ENCODE measurements around the gene SLC16A13.

- no peak for TF ChIP-seq CTCF (IDR thresholded peaks at IDR 0.05)
- TF ChIP-seq EZH2 (IDR thresholded peaks at IDR 0.05; ENCODE audit: borderline replicate concordance, insufficient read depth, low read depth, low read length, poor library complexity, severe bottlenecking): no peak
Measured at GRCh38 chr17:7074931-7075330, 39.1 kb downstream of the SLC16A13 start.

Measured in B cell (primary cell).